GM19238 (cell line): ENCODE data around the gene SLC6A20.
A peak's percentile ranks its signal among the peaks of the same experiment; 100 is the strongest.

Experiments
- DNase-seq: peaks from one replicate; pipeline ENCODE4 v3.0.0; 2011; ENCODE audit warnings: low spot score; ENCODE audit not compliant: insufficient read length

The SLC6A20 gene

DNA sequence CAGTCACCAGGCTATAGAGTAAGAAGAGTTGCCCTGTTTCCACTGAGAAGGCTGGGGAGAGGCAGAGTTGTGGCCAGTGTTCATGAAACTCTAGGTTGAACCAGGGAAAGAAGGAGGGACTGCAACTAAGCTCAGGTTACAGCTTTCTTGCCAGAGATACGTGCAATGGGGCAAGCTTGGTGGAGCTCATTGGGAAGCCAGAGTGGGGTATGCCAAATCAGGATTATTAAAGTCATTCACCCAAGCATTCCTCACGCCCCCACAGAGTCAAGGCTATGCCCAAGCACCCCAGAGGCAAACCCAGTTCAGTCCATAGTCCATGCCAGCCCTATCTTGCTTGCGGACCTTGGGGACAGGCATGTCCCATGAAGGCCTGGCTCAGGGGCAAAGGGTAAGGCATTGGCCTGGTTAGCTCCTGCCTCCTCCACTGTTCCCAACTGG, 17.6 kb downstream of the SLC6A20 start:
- no peak for DNase-seq

DNA sequence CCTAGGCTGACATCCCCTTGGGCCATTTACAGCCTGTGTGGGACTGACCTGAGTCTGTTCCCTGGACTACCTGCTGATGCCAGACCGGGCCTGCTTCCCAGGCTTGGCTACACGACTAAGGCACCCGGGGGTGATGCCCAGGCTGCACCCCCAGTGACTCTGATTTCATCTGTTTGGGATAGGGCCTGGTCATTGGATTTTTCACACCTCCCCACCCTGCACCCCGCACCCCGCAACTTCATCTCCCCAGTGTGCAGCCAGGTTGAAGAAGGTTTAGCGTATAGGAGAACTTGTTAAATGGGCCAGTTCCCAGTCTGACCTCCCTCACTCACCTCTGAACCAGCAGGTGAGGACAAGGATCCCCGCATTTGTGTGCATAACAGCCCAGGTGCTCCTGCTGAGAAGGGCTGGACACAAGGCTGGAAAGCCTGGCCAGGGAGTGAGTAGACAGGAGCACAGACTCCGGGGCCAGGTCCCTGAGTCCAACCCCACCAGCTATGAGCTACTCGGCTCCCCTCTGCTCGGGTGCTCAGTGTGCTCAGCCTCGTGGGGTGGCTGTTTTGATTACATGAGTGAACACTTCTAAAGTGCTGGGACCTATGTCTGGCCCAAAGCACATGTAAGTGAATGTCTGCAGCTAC, 18.5 kb downstream of the SLC6A20 start:
- DNase-seq, result no peak

GRCh38 chr3:45777111-45777745, 19.1 kb downstream of the SLC6A20 start:
- DNase-seq, result no peak

- no peak for DNase-seq
Observed at GRCh38 chr3:45776611-45777010, 19.7 kb downstream of the SLC6A20 start.

DNA sequence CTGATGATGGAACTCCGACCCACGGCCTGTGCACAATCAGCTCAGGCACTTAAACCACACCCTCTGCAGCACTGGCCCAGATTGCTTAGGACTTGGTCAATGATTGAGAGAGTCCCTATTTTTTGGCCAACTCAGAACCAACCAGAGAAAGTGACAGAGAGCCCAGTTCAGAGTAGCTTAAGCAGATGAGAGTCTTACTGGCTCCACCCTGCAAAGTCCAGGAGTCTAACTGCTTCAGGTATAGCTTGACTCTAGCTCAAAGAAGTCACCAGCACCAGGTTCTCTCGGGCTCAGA, 20.1 kb downstream of the SLC6A20 start:
- DNase-seq, result no peak

DNA sequence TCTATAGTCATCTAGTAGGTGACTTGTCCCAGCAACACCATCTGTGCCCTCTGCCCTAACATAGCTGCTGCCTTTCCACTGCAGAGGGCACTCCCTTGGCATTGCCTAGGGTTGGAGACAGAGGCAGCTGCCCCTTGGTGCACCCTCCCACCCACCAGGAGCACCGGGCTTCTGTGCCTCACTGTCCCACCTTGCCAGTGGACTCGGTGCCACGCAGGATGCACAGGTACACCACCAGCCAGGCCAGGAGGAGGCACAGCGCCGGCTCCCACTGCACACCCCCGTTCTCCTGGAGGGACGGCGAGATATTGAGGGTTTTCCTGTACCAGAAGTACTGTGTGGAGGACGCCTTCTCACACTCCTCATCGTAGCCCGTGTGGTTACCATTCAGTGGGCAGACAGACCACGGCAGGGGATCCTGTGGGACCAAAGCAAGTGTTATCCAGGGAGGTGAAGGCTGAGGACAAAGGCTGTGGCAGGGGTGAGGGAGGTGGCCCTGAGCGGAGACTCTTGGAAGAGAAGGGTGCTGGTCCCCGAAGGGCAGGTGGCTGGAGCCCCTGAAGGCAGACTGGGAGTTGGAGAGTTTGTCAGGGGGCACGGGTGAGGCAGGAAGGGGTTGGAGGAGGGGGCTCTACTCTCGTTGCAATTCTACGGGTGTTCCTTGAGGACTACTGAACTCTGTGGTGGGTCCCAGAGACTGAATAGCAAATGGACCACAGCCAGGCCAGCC, 20.6 kb downstream of the SLC6A20 start:
- no peak for DNase-seq

DNA sequence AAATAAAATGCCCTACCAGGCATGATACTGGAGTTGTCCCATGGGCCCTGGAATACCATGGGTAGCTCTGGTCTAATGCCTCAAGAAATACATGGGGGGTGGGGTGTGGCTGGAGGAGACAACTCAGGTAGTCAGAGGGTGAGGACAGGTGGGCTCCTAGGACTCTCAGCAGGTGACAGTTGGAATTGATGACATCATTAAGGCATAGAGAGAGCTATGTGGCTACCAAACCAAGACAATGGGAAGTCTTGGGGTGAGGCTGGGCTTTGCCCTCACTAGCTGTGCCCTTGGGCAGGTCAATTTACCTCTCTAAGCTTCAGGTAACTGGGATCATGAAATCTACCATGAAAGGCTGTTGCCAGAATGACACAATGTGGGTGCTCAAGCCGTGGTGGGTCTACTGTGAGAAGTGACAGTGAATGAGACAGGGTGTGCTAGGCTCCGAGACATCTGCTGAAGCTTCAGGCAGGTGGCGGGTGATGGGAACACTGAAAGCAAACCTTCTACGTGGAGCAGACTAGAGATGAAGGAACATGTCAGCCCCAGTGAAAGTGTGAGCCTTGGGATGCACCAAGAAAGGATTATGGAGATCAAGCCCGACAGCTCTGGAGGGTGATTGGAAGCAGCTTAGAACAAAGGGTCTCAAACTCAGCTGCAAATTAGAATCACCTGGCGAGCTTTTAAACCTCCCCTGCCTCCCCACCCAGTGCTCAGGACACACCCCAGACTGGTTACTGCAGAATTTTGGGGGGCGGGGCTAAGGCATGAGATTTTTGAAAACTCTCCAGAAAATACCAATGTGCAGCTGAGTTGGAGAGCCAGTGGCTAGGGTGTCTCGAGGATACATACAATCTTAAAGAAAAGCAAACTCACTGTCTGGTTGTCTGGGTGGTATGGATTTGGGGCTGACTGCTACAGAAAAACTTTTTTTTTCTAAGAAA, 21.5 kb downstream of the SLC6A20 start:
- DNase-seq, result no peak

- no peak for DNase-seq
Observed at GRCh38 chr3:45773714-45774449, 22.5 kb downstream of the SLC6A20 start.

GRCh38 chr3:45773072-45773471, 23.3 kb downstream of the SLC6A20 start:
- DNase-seq, result no peak

DNA sequence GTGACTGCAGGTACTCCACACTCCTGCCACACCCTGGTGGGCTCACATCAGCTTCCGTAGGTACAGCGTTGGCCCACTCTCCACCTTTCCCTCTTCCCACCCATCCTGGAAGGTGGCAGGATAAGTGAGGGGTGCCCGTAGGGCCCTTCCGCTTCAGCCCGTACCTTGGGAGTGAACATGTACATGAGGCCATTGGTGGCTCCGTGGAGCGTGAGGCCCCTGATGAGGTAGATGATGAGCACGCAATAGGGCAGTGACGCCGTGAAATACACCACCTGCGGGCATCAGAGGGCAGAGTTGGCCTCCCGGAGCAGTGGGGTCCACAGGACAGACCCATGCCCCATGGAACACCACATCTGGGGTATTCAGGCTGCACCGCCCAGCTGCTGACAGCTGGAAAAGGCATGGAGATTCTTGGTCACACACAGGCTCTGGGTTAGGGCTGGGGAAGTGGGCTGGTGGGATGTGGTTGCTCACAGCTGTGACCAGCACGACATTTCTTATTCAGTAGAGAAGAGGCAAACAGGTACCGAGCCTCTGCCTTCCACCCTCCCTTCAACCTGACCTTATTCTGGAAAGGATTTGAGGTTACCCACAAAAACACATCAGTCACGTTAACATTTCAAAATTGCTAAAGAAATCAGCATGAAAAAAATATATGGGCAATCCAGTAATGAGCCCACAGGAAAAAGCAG, 23.8 kb downstream of the SLC6A20 start:
- DNase-seq, result no peak

- DNase-seq, result no peak
Observed at GRCh38 chr3:45771831-45772230, 24.5 kb downstream of the SLC6A20 start.

DNA sequence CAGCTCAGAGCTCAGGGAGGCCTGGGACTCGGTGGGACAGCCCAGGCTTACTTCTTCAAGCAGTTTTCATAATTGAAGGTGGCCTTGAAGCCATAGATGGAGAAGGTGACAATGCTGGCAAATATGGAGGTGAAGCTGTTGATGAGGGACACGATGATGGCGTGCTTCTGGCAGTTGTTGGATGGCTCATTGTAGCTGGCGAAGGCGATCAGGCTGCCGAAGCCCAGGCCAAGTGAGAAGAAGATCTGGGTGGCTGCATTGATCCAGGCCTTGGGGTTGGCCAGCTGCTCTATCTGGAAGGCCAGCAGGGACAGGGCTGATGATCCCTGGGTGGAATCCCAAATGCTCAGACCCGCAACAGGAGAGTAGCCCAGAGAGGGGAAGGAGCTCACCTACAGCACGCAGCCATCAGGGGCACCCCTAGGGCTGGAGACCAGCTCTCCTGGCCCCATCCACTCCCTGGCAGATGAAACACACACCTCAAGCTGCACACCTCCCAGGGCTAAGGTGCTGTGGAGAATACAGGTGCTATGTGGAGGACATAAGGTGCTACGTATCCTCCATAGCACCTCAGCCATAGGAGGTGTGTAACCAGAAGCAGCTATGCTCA, 25.1 kb downstream of the SLC6A20 start:
- DNase-seq, result no peak

DNA sequence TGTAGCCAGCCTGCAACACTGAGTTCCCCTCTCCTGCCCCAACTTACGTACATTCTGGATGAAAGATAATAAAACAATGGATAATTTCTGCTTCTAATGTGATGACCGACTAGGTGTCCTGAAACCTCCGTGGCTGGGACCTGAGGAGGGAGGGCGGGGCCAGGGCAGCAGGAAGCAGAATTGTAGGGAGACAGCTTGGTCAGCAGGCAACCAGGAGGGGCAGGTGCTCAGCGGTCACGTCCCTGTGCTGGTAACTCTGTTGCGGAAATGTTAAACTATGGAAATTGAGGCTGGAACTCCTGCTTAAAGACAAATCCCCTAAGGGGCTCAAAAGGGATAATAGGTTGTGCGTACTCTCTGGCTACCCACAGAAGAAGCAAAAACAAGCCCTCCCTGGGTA, 30.4 kb downstream of the SLC6A20 start:
- no peak for DNase-seq

GRCh38 chr3:45765266-45765851, 31.0 kb downstream of the SLC6A20 start:
- no peak for DNase-seq

GRCh38 chr3:45763303-45763675, 33.0 kb downstream of the SLC6A20 start:
- DNase-seq, result no peak

GRCh38 chr3:45762647-45763302, 33.6 kb downstream of the SLC6A20 start:
- DNase-seq, result no peak

GRCh38 chr3:45761831-45762230, 34.5 kb downstream of the SLC6A20 start:
- no peak for DNase-seq

DNA sequence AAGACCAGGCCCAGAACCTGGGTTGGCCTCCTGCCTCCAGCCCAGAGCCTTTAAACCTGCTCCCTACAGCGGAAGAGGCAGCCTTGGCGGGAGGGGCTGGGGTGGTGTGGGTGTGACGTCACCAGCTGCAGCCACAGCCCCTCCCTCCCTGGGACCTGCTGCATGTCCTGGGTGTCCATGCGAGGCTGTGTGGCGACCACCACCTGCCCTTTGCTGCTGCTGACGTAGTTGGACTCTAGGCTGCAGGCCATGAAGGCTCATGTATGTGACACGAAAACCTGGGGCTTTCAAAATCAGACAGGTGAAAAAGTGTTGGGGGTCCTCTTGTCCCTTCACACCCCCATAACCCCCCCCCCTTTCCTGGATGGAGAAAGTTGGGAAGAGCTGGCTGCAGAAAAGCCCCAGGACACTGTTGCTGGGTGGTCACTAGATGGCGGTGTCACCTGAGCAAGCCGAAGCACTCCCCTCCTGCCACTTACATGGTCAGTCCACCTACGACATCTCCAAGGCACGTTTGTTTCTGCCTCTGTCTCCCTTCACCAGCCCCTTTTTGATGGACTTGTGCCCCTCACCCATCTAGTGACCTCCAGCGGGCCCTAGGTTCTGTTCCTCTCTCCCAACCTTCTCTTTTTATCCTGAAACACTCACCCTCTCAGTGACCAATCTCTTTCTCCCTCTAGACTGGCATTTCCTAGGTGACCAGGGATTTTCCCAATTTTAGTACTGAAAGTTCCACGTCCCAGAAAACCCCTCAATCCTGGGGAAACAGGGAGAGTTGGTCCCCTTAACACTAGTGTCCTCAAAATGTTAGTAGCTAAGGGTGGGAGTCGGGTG, 35.2 kb downstream of the SLC6A20 start:
- peak; percentile 76 for DNase-seq
